HG02798 (cell line): ENCODE data around the gene MARCHF10.

Experiments used
- ATAC-seq: cut with Tn5 transposase; IDR thresholded peaks from one replicate; pipeline ENCODE4 v1.9.1; 2021; ENCODE audit warnings: mild to moderate bottlenecking; ENCODE audit not compliant: unreplicated experiment, poor library complexity

Gene MARCHF10

GRCh38 chr17:62822080-62822904 is 14.2 kb upstream of the MARCHF10 start:
- ATAC-seq: no peak

- ATAC-seq: no peak
Measured at GRCh38 chr17:62821189-62822079, 13.3 kb upstream of the MARCHF10 start.

DNA sequence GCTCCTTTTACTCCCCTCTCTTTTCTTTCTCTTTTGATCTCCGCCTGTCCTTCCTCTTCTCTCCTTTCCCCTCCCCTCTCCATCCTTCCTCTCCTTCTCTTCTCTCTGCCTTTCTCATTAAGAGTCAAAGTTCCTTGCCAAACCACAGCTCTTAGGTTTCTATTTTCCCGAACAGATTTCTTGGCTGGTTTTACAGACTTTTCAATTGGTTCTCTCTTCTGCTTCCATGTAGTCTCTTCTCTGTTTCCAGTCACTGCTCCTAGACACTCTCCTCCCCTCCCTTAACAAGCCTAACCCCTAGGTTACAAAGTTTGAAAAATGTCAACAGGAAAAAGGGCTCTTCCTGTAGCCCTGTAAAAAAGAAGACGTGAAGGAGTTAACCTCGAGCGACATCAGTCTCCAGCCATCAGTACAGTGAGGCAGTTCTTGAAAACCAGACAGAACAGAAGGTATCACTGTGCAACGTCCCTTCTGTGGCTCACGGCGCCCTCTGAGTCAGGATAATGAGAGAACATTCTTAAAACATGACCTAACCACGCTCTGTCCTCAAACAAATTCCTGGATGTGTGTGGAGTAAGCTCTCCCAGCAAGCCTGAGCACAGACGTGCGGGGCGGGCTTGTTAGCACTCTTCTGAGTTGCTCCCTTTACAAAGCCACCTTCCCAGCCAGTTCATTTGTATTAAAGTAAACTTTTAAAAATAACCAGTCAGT is 11.6 kb upstream of the MARCHF10 start:
- ATAC-seq: no peak

DNA sequence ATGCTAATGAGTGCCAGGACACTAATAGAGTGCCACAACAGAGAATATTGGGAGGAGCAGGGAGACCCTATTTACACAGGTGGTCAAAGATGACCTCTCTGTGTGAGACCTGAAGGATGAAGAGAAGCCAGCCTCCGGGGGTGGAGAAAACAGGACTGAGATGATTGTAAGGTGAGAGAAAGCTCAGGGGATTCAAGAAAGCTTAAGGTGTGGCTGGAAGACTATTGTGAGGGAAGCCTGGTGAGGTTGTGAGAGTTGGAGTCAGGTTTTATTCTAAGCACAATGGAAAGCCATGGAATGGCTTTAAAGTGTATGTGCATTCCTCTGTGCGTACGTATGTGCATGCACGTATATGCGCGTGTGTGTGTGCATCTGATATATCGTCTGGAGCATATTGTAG is 10.4 kb upstream of the MARCHF10 start:
- ATAC-seq: no peak

GRCh38 chr17:62816282-62816839 is 8.2 kb upstream of the MARCHF10 start:
- ATAC-seq: no peak

GRCh38 chr17:62809656-62810055 is 1.5 kb upstream of the MARCHF10 start:
- ATAC-seq: no peak

GRCh38 chr17:62808576-62808970 is 459 bp upstream of the MARCHF10 start:
- ATAC-seq: no peak

- ATAC-seq: no peak
Measured at GRCh38 chr17:62805234-62805633, 2.9 kb downstream of the MARCHF10 start.

DNA sequence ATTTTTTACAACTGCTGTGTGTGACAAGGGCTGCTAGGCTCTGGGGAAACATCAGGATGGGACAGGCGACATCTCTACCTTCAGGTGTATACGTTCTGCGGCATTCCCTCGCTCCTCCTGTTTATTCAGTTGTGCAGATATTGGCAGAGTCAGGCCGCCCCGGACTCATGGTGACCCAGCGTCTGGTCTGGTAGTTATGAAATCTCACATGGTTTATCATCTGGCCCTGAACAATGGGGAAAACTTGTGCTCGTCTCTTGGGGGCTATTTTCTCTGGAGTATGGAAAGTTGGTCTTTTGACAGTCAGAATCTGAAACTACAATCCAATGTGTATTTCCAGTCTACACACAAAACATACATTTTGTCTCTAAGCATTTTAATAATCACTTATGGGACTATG is 3.3 kb downstream of the MARCHF10 start:
- no peak for ATAC-seq

- no peak for ATAC-seq
Measured at GRCh38 chr17:62804025-62804424, 4.1 kb downstream of the MARCHF10 start.

GRCh38 chr17:62802561-62803205 is 5.4 kb downstream of the MARCHF10 start:
- no peak for ATAC-seq

- no peak for ATAC-seq
Measured at GRCh38 chr17:62801553-62802114, 6.5 kb downstream of the MARCHF10 start.

GRCh38 chr17:62800585-62800984 is 7.5 kb downstream of the MARCHF10 start:
- no peak for ATAC-seq

DNA sequence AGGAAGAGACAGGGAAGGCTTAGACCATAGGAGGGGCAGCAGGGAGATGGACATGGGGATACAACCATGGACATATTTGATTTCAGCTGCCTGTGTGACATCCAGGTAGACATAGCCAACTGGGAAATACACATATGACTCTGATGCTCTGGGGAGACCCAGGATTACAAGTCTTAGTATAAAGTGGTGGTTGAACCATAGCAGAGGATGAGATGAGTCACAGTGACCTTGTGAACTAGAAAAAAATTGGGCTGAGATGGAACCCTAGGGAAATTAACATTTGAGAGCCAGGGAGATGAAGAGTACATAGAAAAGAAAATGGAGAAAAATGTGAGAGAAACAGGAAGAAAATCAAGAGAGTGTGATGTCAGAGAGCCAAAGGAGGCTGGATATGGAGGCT is 10.2 kb downstream of the MARCHF10 start:
- ATAC-seq: no peak

DNA sequence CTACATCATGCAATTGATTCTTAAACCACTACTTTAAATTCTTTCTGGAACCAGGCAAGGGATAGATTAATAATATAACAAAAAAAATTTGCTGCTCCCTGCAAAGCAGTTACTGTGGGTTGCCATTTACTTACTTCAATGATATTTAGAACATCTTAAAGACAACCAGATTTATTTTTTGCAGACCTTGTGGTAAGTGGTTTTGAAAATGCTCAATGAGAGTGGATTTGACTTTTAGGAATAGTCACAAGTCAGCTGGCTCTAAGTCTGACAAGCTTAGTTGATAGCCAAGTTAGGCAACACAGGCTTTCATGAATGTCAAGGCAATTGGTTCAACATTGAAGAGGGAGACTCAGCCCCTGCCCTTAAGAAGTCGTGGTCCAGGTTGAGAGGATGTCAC is 11.8 kb downstream of the MARCHF10 start:
- ATAC-seq: no peak

DNA sequence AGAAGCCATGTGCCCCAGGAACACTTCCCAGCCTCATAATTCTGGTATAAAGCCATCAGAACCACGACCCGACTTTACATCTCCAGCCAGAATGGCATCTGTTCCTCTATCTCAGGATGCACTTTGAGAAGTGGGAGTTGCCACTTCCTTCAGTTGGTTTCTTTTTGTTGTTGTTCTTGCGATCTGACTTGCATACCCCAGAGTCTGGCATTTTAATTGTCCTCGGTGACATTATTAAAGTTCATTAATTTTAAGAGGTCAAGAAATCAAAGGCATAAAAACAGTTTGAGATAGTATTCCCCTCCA is 13.5 kb downstream of the MARCHF10 start:
- ATAC-seq: no peak

DNA sequence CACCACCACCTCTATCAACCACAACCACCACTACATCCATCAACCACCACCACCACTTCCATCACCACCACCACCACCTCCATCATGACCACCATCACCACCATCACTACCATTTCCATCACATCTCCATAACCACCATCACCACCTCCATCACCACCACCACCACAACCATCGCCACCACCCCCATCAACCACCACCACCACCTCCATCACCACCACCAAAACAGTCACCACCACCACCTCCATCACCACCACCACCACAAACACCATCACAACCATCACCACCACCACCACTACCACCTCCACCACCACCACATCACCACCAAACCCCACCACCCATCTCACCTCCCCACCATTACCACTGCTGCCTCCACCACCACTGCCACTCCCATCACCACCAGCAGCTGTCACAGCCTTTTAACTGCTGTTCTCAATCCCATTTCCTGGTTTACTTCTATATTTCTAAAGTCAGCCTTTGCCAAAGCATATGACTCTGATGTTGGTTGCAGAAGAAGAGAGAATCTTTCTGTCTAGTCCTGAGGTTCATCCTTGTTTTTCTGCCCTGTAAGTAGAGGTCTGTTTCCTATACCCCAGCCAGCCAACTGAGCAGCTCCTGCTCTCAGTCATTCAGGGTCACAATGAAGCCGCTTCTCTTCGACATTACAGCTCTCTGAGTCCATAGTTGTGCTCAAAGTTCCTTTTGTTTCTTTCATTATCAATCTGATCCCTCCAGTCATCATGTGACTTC is 14.0 kb downstream of the MARCHF10 start:
- no peak for ATAC-seq

DNA sequence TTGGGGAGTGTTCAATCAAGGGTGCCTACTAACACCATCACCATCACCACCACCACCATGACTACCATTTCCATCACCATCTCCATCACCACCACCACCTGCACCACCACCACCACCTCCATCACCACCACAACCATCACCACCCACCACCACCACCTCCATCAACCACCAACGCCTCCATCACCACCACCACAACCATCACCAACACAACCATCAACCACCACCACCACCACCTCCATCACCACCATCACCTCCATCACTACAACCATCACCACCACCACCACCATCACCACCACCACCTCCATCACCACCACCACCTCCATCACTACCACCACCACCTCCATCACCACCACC is 15.7 kb downstream of the MARCHF10 start:
- no peak for ATAC-seq

DNA sequence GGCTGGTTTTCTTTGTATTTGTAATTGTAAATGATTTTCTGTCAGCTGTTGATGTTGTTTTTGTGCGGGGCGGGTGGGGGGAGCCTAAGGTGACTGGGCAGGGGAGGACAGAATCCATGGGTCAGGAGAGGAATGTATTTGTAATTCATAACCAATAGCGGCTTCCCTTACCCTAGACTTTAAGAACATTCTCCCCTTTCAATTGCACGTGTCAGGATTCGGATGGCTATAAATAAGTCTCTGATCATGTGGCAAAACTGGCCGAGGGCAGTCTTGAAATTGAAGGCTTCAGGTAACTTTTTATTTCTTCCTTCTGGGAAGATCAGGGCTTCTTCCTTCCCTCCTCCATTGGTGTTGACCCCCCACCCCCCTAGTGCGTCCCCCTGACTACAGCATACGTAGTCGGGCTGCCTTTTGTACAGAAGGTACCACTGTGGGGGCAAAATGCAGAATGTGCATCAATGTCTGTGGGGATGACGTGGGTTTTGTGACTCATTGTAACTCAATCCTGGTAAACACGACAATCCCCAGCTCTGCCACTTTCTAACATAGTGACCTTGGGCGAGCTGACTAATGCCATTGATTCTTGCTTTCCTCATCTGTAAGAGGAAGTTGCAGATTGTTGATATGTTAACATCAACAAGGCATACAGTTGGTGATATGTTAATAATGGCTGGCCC is 16.2 kb downstream of the MARCHF10 start:
- ATAC-seq: no peak
